Epithelial cell of umbilical artery (primary cell): ENCODE results near the gene EPHA5. TPM values are rescaled to one million over a fixed set of nuclear protein-coding genes. Genes with fewer than 3 reads are reported as not detected.

ENCODE experiments used
- total RNA-seq: library from RNA; depleted of rRNA; stranded (reverse); fragments of >200 nt; gene quantifications from 2 replicates; pipeline ENCODE4 v1.2.3, GENCODE V29; 2014

The EPHA5 gene
- total RNA-seq: 0.15 and 0.32 TPM in 2 replicates

DNA sequence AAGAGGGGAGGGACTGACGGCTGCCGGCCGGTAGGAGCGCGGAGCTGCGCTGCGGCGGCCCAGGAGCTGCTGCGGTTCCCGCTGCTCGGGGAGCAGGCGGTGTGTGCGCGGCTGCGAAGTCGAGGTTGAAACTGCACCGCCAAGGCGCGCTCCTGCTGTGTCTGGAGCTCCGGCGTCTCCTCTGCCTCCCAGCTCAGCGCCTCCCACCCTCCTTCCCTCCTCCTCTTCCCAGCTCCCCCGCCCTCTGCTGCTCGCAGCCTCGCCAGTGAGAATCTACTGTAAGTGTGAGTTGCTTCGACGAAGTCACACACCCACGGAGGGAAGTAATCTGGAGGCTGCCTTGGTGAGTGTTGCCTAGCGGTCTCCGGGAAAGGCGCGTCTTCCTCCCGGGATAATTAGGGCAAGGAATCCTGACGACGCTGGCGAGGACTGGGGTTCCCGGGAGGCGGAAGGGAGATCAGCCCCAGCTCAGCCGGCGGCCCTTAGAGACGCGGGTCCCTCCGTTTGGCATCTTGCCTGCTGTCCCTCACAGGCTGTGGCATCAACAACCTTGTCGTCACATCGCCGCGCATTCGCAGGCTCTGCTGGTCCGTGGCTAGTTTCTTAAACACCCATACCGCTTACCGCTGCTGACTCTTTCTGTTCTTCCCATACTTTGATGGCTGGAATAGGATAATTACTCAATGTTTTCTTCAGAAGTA is at the start of gene EPHA5:
Gene EPHA5 (minus strand): TSS at position 159 of the 701 bp plus-strand sequence. CDS start 747 bp downstream, outside the sequence.

